ENCODE data around the gene TRAF3IP3. TPM values are rescaled to one million over a fixed set of nuclear protein-coding genes. Genes with fewer than 3 reads are reported as not detected.

TRAF3IP3 gene
- total RNA-seq, 1 experiment from 2014 or later, result 0.34 TPM

DNA sequence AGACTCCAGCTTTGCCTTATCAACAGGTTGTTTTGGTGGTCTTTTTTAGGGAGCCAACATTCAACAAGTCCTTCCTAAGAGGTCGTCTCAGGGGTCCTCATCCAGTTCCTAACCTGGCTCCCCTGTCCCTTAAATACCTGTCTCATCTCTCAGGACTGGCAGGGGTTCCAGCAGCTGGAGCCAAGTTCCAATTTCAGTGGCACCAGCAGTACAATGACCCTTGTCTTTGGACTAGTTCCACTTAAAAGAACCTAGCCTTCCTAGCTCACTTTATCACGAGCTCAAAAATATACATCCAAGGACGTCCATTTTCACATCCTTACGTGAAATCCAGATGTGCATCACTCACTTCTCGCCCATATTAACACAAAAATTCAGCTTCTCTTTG, 18.7 kb upstream of the TRAF3IP3 start:
- Histone ChIP-seq H3K4me3 (replicated peaks in 1 of 2; ENCODE audit: low read depth in 1 of 2, low read length in 2 of 2) (no peak overlapping the region), H3K9me3 (ENCODE audit: control insufficient read depth in 1 of 2, insufficient read depth in 1 of 2, low read depth in 1 of 2, low read length in 2 of 2) (no peaks in the 10 kb centered on the region), H3K36me3 (ENCODE audit: control insufficient read depth in 1 of 2, insufficient read depth in 2 of 2, low read length in 2 of 2) (no peaks in the 10 kb centered on the region), H3K9me2 (ENCODE audit: insufficient read depth) (no peaks in the 10 kb centered on the region), H3K27me3 (ENCODE audit: insufficient read depth, low read length) (no peaks in the 10 kb centered on the region), H3K79me2 (ENCODE audit: insufficient read depth, low read length) (no peaks in the 10 kb centered on the region), H3K4me2 (ENCODE audit: low read length) (no peak overlapping the region), H3K4me1 (ENCODE audit: control insufficient read depth in 1 of 2, insufficient read depth in 2 of 2, low read length in 2 of 2) (no peaks in the 10 kb centered on the region), H4K20me1 (ENCODE audit: insufficient read depth) (no peaks in the 10 kb centered on the region), H3K9ac (ENCODE audit: low read length) (no peak overlapping the region), H2AFZ (ENCODE audit: low read depth, low read length, poor library complexity, severe bottlenecking) (no peak overlapping the region), H3K27ac (ENCODE audit: low read depth, low read length) (no peak overlapping the region)
- RAD21 ChIA-PET (ENCODE audit: low non-redundant PET in 1 of 2, low total read pairs in 2 of 2, uncharacterized antibody in 2 of 2, unreplicated experiment in 2 of 2), result no interaction called here
- no peak for TF ChIP-seq SIN3A (IDR thresholded peaks at IDR 0.05; ENCODE audit: low read depth)
- TF ChIP-seq, protein P1, sequence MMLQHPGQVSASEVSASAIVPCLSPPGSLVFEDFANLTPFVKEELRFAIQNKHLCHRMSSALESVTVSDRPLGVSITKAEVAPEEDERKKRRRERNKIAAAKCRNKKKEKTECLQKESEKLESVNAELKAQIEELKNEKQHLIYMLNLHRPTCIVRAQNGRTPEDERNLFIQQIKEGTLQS (IDR thresholded peaks at IDR 0.05), result no peak
- TF ChIP-seq JUND (IDR thresholded peaks at IDR 0.05), result no peak
- no peak for TF ChIP-seq ZFX (IDR thresholded peaks at IDR 0.05)
- no peak for TF ChIP-seq EZH2phosphoT487 (IDR thresholded peaks at IDR 0.05; ENCODE audit: borderline replicate concordance)
- no peak for TF ChIP-seq POLR2AphosphoS5 (IDR thresholded peaks at IDR 0.05; ENCODE audit: low read depth, low read length)
- no peak for TF ChIP-seq SRF (IDR thresholded peaks at IDR 0.05; ENCODE audit: low read depth)
- TF ChIP-seq YY1 (IDR thresholded peaks at IDR 0.05; ENCODE audit: extremely low read depth, insufficient replicate concordance, low read depth, low read length), result no peak
- TF ChIP-seq CBX3 (IDR thresholded peaks at IDR 0.05; ENCODE audit: low read depth), result no peak
- TF ChIP-seq, protein P2, sequence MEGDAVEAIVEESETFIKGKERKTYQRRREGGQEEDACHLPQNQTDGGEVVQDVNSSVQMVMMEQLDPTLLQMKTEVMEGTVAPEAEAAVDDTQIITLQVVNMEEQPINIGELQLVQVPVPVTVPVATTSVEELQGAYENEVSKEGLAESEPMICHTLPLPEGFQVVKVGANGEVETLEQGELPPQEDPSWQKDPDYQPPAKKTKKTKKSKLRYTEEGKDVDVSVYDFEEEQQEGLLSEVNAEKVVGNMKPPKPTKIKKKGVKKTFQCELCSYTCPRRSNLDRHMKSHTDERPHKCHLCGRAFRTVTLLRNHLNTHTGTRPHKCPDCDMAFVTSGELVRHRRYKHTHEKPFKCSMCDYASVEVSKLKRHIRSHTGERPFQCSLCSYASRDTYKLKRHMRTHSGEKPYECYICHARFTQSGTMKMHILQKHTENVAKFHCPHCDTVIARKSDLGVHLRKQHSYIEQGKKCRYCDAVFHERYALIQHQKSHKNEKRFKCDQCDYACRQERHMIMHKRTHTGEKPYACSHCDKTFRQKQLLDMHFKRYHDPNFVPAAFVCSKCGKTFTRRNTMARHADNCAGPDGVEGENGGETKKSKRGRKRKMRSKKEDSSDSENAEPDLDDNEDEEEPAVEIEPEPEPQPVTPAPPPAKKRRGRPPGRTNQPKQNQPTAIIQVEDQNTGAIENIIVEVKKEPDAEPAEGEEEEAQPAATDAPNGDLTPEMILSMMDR (IDR thresholded peaks at IDR 0.05 in 2 of 3, conservative IDR thresholded peaks at IDR 0.05 in 1 of 3; ENCODE audit: borderline replicate concordance in 1 of 3, insufficient read depth in 1 of 3, low read depth in 2 of 3, low read length in 2 of 3), result no peak
- no peak for TF ChIP-seq POLR2A (IDR thresholded peaks at IDR 0.05; ENCODE audit: borderline replicate concordance, extremely low read depth, insufficient read depth, insufficient read length)
- TF ChIP-seq CEBPB (IDR thresholded peaks at IDR 0.05; ENCODE audit: low read depth), result no peak
- no peak for TF ChIP-seq TCF7L2 (IDR thresholded peaks at IDR 0.05; ENCODE audit: borderline replicate concordance, extremely low read depth, insufficient read depth, insufficient read length)
- no peak for TF ChIP-seq RAD21 (IDR thresholded peaks at IDR 0.05; ENCODE audit: low read depth)
- TF ChIP-seq FOSL1 (IDR thresholded peaks at IDR 0.05; ENCODE audit: low read depth), result no peak
- intact Hi-C loops (cut with micrococcal nuclease), result no loop called here
- CTCF ChIA-PET, result interaction anchor here (1.6 to 2.0 kb wide), 2 partner anchors 8 to 11 kb away, joined by 5 to 7 read pairs; no protein-coding TSS in a partner anchor
- POLR2A ChIA-PET, result no interaction called here
- DNase-seq (ENCODE audit: low read depth, low spot score) (no peak), ATAC-seq (no peak)
- no TSS peak for BruUV-seq (replicated peaks)
